OCI-LY3 (cell line): Measurements from ENCODE around the gene BMAL1.

ENCODE experiments used
- H2AFZ ChIP-seq: fragments of 200-600, 300-600 bp; shearing (Covaris generic); 2 replicates; pipeline ENCODE4 v1.6.0; 2014; ENCODE audit warnings: antibody characterized with exemption, low read depth, low read length
- H3K27ac ChIP-seq: fragments of 200-600, 300-600 bp; sonication (generic); 2 replicates; pipeline ENCODE4 v1.5.1; 2014; ENCODE audit warnings: mild to moderate bottlenecking, low read length, moderate library complexity, mixed read lengths
- H3K27me3 ChIP-seq: fragments of 200-600, 300-600 bp; sonication (generic); 2 replicates; pipeline ENCODE4 v1.6.1; 2014; ENCODE audit warnings: low read depth, low read length, mixed read lengths
- H3K36me3 ChIP-seq: fragments of 200-600, 300-600 bp; sonication (generic); replicated peaks from 2 replicates; pipeline ENCODE3; 2014; ENCODE audit warnings: low read depth, low read length, mixed read lengths
- H3K4me1 ChIP-seq: fragments of 300-600, 200-600 bp; sonication (generic); 2 replicates; pipeline ENCODE4 v1.6.1; 2014; ENCODE audit warnings: low read length, mixed read lengths
- H3K4me2 ChIP-seq: fragments of 200-600, 300-600 bp; sonication (generic); 2 replicates; pipeline ENCODE4 v1.6.1; 2014; ENCODE audit warnings: low read length, mixed read lengths
- H3K4me3 ChIP-seq: fragments of 300-600, 200-600 bp; sonication (generic); 2 replicates; pipeline ENCODE4 v1.5.1; 2014; ENCODE audit warnings: antibody characterized with exemption, mild to moderate bottlenecking, low read length, moderate library complexity
- H3K79me2 ChIP-seq: fragments of 300-600, 200-600 bp; shearing (Covaris generic); 2 replicates; pipeline ENCODE4 v1.6.1; 2014; ENCODE audit warnings: mild to moderate bottlenecking, low read length, mixed read lengths
- H3K9ac ChIP-seq: fragments of 300-600, 200-600 bp; shearing (Covaris generic); 2 replicates; pipeline ENCODE4 v1.6.0; 2014; ENCODE audit warnings: mild to moderate bottlenecking, low read length, moderate library complexity
- H3K9me3 ChIP-seq: fragments of 200-600, 300-600 bp; shearing (Covaris generic); 2 replicates; pipeline ENCODE4 v1.6.1; 2014; ENCODE audit warnings: low read length, mixed read lengths; ENCODE audit not compliant: insufficient read depth
- H4K20me1 ChIP-seq: fragments of 200-600, 300-600 bp; sonication (generic); 2 replicates; pipeline ENCODE4 v1.6.1; 2016; ENCODE audit warnings: low read length, mixed read lengths; ENCODE audit not compliant: insufficient read depth
- EZH2phosphoT487 ChIP-seq: fragments of 200-600 bp; shearing (Covaris generic); IDR thresholded peaks from 2 replicates; pipeline ENCODE4 v1.6.1; 2018; ENCODE audit warnings: antibody characterized with exemption, mixed run types, low read depth
- TF ChIP-seq, protein P1 (sequence below): fragments of 200-600, 300-600 bp; sonication (generic); IDR thresholded peaks from 2 replicates; pipeline ENCODE4 v1.5.1; 2014; ENCODE audit warnings: antibody characterized with exemption, low read length, low read depth

BMAL1 gene

DNA sequence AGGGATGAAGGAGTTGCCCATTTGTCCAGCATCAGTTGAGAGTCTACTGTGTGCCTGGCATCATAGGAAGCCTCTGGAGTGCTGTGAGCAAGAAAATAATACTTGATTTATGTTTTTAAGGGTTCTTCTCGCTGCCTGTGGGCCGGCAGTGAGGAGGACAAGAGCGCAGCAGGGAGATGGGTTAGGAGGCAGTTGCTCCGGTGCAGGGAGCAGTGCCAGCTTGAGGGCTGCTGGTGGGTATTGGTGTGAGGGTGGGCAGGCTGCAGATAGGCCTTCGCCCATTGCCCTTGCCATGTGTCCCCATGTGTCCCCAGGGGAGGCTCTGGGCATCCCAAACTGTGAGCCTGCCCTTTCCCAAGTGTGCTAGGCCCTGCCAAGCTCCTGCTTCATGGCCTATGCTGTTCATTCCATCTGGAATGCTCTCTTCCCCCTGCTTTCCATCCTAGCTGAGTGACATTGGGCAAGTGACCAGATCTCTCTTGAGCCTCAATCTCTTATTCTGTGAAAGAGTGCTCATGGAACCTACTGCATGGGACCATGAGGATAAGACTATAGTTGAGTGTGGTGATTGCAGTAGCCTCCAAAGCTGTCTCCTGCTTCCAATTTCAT lies 19.8 kb downstream of the BMAL1 start:
- Histone ChIP-seq H3K27ac (no peak overlapping the region), H3K4me1 (no peaks in the 10 kb centered on the region), H3K27me3 (no peaks in the 10 kb centered on the region; the same call in 1 of the 2 replicates), H3K4me3 (no peak overlapping the region), H4K20me1 (no peaks in the 10 kb centered on the region), H3K9me3 (no peaks in the 10 kb centered on the region), H3K79me2 (no peaks in the 10 kb centered on the region), H3K9ac (no peak overlapping the region), H3K4me2 (no peak overlapping the region), H2AFZ (no peak overlapping the region), H3K36me3 (no peaks in the 10 kb centered on the region)
- TF ChIP-seq, protein P1, sequence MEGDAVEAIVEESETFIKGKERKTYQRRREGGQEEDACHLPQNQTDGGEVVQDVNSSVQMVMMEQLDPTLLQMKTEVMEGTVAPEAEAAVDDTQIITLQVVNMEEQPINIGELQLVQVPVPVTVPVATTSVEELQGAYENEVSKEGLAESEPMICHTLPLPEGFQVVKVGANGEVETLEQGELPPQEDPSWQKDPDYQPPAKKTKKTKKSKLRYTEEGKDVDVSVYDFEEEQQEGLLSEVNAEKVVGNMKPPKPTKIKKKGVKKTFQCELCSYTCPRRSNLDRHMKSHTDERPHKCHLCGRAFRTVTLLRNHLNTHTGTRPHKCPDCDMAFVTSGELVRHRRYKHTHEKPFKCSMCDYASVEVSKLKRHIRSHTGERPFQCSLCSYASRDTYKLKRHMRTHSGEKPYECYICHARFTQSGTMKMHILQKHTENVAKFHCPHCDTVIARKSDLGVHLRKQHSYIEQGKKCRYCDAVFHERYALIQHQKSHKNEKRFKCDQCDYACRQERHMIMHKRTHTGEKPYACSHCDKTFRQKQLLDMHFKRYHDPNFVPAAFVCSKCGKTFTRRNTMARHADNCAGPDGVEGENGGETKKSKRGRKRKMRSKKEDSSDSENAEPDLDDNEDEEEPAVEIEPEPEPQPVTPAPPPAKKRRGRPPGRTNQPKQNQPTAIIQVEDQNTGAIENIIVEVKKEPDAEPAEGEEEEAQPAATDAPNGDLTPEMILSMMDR, result no peak
- TF ChIP-seq EZH2phosphoT487, result no peak

DNA sequence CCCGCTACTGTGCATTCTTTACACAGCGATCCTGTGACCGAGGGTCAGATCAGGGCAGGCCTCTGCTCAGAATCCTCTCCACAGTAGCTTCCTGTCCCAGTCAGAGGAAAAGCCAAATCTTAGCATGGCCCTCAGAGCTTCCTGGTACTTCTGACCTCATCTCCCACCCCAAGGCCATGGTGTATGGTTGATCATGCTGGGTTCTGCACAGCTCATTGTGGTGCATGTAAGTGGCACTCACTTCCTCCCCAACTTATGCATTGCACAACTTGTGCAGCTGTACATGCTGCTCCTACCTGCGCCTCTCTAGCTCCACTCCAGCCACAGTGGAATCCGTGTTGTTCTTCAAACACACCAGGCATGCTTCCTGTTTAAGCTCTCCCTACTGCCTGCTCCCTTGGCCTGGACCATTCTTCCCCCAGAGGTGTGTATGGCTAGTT lies 20.3 kb downstream of the BMAL1 start:
- Histone ChIP-seq H3K4me3 (no peak overlapping the region), H2AFZ (no peak overlapping the region), H3K9me3 (no peaks in the 10 kb centered on the region), H3K36me3 (no peaks in the 10 kb centered on the region), H3K4me2 (no peak overlapping the region), H3K9ac (no peak overlapping the region), H3K79me2 (no peaks in the 10 kb centered on the region), H4K20me1 (no peaks in the 10 kb centered on the region), H3K27me3 (no peaks in the 10 kb centered on the region; the same call in 1 of the 2 replicates), H3K27ac (no peak overlapping the region), H3K4me1 (no peaks in the 10 kb centered on the region)
- TF ChIP-seq, protein P1, result no peak
- TF ChIP-seq EZH2phosphoT487, result no peak

DNA sequence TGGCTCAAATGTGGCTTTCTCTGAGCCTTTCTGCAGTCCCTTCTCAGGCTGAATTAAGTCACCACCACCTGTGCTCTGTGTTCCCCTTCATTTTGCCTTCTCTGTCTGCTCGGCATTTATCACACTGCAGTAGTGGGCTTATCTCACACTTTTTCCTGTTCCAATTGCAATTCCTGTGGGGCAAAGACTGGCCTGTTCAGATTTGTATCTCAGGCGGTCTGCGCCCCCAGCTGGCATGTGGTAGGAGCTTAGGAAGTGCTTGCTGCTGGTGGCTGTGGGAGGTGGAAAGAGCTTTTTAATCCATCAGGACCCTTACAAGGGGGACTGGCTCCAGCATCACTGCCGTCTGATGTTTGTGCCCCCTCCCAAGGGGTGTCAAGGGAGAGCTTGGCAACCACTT lies 21.2 kb downstream of the BMAL1 start:
- Histone ChIP-seq H2AFZ (no peak overlapping the region), H3K4me2 (no peak overlapping the region), H3K27ac (no peak overlapping the region), H3K9me3 (no peaks in the 10 kb centered on the region), H3K9ac (no peak overlapping the region), H3K79me2 (no peaks in the 10 kb centered on the region), H4K20me1 (no peaks in the 10 kb centered on the region), H3K27me3 (no peaks in the 10 kb centered on the region; the same call in 1 of the 2 replicates), H3K4me1 (peaks cover 3% of the 10 kb centered on the region; the same call in 1 of the 2 replicates), H3K36me3 (no peaks in the 10 kb centered on the region), H3K4me3 (no peak overlapping the region)
- TF ChIP-seq EZH2phosphoT487, result no peak
- TF ChIP-seq, protein P1, result no peak

DNA sequence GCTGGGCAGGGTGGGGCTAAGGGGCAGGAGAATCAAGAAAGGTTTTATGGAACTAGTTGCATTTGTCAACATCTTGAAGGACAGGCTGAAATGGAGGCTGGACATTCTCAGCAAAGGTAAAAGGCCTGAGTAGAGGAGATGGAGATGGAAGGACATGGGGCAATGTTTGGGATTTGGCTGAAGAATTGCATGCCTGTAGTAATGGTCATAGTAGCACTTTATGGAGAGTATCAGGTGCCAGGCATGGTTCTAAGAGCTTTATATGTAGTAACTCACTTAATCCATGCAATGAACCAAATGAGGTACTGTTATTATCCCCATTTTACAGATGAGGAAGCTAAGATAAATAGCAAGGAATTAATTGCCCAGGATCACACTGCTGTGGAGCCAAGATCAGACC lies 23.9 kb downstream of the BMAL1 start:
- Histone ChIP-seq H3K9me3 (no peaks in the 10 kb centered on the region), H3K4me2 (no peak overlapping the region), H3K79me2 (no peaks in the 10 kb centered on the region), H3K9ac (no peak overlapping the region), H3K36me3 (no peaks in the 10 kb centered on the region), H2AFZ (no peak overlapping the region), H3K27me3 (no peaks in the 10 kb centered on the region; the same call in 1 of the 2 replicates), H4K20me1 (no peaks in the 10 kb centered on the region), H3K4me3 (no peak overlapping the region), H3K27ac (no peak overlapping the region), H3K4me1 (peaks cover 7% of the 10 kb centered on the region; the same call in 1 of the 2 replicates)
- TF ChIP-seq, protein P1, result no peak
- TF ChIP-seq EZH2phosphoT487, result no peak
